ENCODE measurements around the gene AGFG1.

AGFG1 gene

GRCh38 chr2:227453810-227454209 lies 18.1 kb upstream of the AGFG1 start:
- TF ChIP-seq GATA3 (IDR thresholded peaks at IDR 0.05; ENCODE audit: low read depth, low read length), result no peak
- no peak for TF ChIP-seq GATA2 (IDR thresholded peaks at IDR 0.05; ENCODE audit: low read depth, low read length)

- no peak for TF ChIP-seq GATA2 (IDR thresholded peaks at IDR 0.05; ENCODE audit: low read depth, low read length)
- no peak for TF ChIP-seq GATA3 (IDR thresholded peaks at IDR 0.05; ENCODE audit: low read depth, low read length)
These were observed 17.6 kb upstream of the AGFG1 start for GRCh38 chr2:227454323-227454860.

GRCh38 chr2:227455200-227455599 lies 16.8 kb upstream of the AGFG1 start:
- TF ChIP-seq GATA3 (IDR thresholded peaks at IDR 0.05; ENCODE audit: low read depth, low read length), result no peak
- TF ChIP-seq GATA2 (IDR thresholded peaks at IDR 0.05; ENCODE audit: low read depth, low read length), result no peak

GRCh38 chr2:227456102-227456501 lies 15.9 kb upstream of the AGFG1 start:
- TF ChIP-seq GATA3 (IDR thresholded peaks at IDR 0.05; ENCODE audit: low read depth, low read length), result no peak
- TF ChIP-seq GATA2 (IDR thresholded peaks at IDR 0.05; ENCODE audit: low read depth, low read length), result no peak

- TF ChIP-seq GATA2 (IDR thresholded peaks at IDR 0.05; ENCODE audit: low read depth, low read length) (no peak), GATA3 (IDR thresholded peaks at IDR 0.05; ENCODE audit: low read depth, low read length) (no peak)
These were observed 15.2 kb upstream of the AGFG1 start for GRCh38 chr2:227456772-227457171.

- no peak for TF ChIP-seq GATA2 (IDR thresholded peaks at IDR 0.05; ENCODE audit: low read depth, low read length)
- no peak for TF ChIP-seq GATA3 (IDR thresholded peaks at IDR 0.05; ENCODE audit: low read depth, low read length)
These were observed 11.9 kb upstream of the AGFG1 start for GRCh38 chr2:227460070-227460485.

GRCh38 chr2:227460833-227461232 lies 11.1 kb upstream of the AGFG1 start:
- TF ChIP-seq GATA3 (IDR thresholded peaks at IDR 0.05; ENCODE audit: low read depth, low read length) (no peak), GATA2 (IDR thresholded peaks at IDR 0.05; ENCODE audit: low read depth, low read length) (no peak)

- no peak for TF ChIP-seq GATA2 (IDR thresholded peaks at IDR 0.05; ENCODE audit: low read depth, low read length)
These were observed 10.0 kb upstream of the AGFG1 start for GRCh38 chr2:227461811-227462461.

- TF ChIP-seq GATA3 (IDR thresholded peaks at IDR 0.05; ENCODE audit: low read depth, low read length), result no peak
- TF ChIP-seq GATA2 (IDR thresholded peaks at IDR 0.05; ENCODE audit: low read depth, low read length), result no peak
These were observed 9.4 kb upstream of the AGFG1 start for GRCh38 chr2:227462462-227462951.

GRCh38 chr2:227462972-227463931 lies 8.7 kb upstream of the AGFG1 start:
- TF ChIP-seq GATA3 (IDR thresholded peaks at IDR 0.05; ENCODE audit: low read depth, low read length) (no peak), GATA2 (IDR thresholded peaks at IDR 0.05; ENCODE audit: low read depth, low read length) (no peak)

GRCh38 chr2:227464361-227464760 lies 7.6 kb upstream of the AGFG1 start:
- TF ChIP-seq GATA3 (IDR thresholded peaks at IDR 0.05; ENCODE audit: low read depth, low read length), result no peak
- TF ChIP-seq GATA2 (IDR thresholded peaks at IDR 0.05; ENCODE audit: low read depth, low read length), result no peak

- TF ChIP-seq GATA2 (IDR thresholded peaks at IDR 0.05; ENCODE audit: low read depth, low read length), result no peak
- no peak for TF ChIP-seq GATA3 (IDR thresholded peaks at IDR 0.05; ENCODE audit: low read depth, low read length)
These were observed 7.1 kb upstream of the AGFG1 start for GRCh38 chr2:227464851-227465250.

- TF ChIP-seq GATA3 (IDR thresholded peaks at IDR 0.05; ENCODE audit: low read depth, low read length), result no peak
- TF ChIP-seq GATA2 (IDR thresholded peaks at IDR 0.05; ENCODE audit: low read depth, low read length), result no peak
These were observed 4.9 kb upstream of the AGFG1 start for GRCh38 chr2:227466887-227467600.

GRCh38 chr2:227471412-227471811 lies 544 bp upstream of the AGFG1 start:
- TF ChIP-seq GATA3 (IDR thresholded peaks at IDR 0.05; ENCODE audit: low read depth, low read length), result no peak
- TF ChIP-seq GATA2 (IDR thresholded peaks at IDR 0.05; ENCODE audit: low read depth, low read length), result no peak

Data from SH-SY5Y (cell line).